Naive thymus-derived CD4-positive, alpha-beta T cell (primary cell): ENCODE measurements around the gene DLL4. TPM values are rescaled to one million over a fixed set of nuclear protein-coding genes. Genes with fewer than 3 reads are reported as not detected.

Experiments used
- ATAC-seq: fragments of 150-1000 bp; cut with Tn5 transposase; 2 replicates; pipeline ENCODE4 v1.10.0; 2021; ENCODE audit warnings: mild to moderate bottlenecking, moderate library complexity
- CTCF ChIA-PET: fragments of 350-600 bp; sonication (Branson Sonifier 250); formaldehyde crosslinking; loops from one replicate; lab custom pipeline; 2021; ENCODE audit warnings: antibody characterized with exemption; lab: Charles Lee
- POLR2A ChIA-PET: fragments of 350-600 bp; sonication (Branson Sonifier 250); formaldehyde crosslinking; loops from one replicate; lab custom pipeline; 2021; ENCODE audit warnings: antibody characterized with exemption, inconsistent platforms; lab: Charles Lee
- DNase-seq, 9 donors: peaks; one replicate each; pipeline versions ENCODE4 v3.0.0 to v3.0.0-alpha.2; 2020 to 2022; ENCODE audit warnings: mixed read lengths in 1 of 9
- H3K27ac ChIP-seq: one replicate; pipeline ENCODE4 v1.7.0; 2013; ENCODE audit warnings: mild to moderate bottlenecking, low read depth, low read length, moderate library complexity
- H3K27me3 ChIP-seq, 2 donors: one replicate each; pipeline ENCODE4 v1.7.0; 2013; ENCODE audit warnings: low read length in 2 of 2, mild to moderate bottlenecking in 2 of 2, moderate library complexity in 2 of 2; ENCODE audit not compliant: control insufficient read depth in 2 of 2, insufficient read depth in 2 of 2
- H3K36me3 ChIP-seq, 3 experiments: 1 replicate in 2 of 3; 2 replicates in 1 of 3; pipeline ENCODE4 v1.7.0; 2013; ENCODE audit warnings: low read length in 3 of 3, mild to moderate bottlenecking in 3 of 3, moderate library complexity in 1 of 3; ENCODE audit not compliant: insufficient read depth in 3 of 3, control insufficient read depth in 2 of 3
- H3K4me1 ChIP-seq, 2 donors: one replicate each; pipeline ENCODE4 v1.7.0; 2013; ENCODE audit warnings: low read length in 2 of 2, mild to moderate bottlenecking in 2 of 2, moderate library complexity in 1 of 2; ENCODE audit not compliant: control insufficient read depth in 2 of 2, insufficient read depth in 2 of 2
- H3K4me3 ChIP-seq: 2 replicates; pipeline ENCODE4 v1.7.0; 2013; ENCODE audit warnings: mild to moderate bottlenecking, low read length
- H3K9me3 ChIP-seq, 3 experiments: 1 replicate in 2 of 3; 2 replicates in 1 of 3; pipeline ENCODE4 v1.7.0; 2013; ENCODE audit warnings: low read length in 3 of 3; ENCODE audit not compliant: control insufficient read depth in 2 of 3
- H3K27ac Mint-ChIP-seq, 9 donors: one replicate each; pipeline ENCODE4 v1.8.0; 2020 to 2022; ENCODE audit warnings: mixed read lengths in 9 of 9, mild to moderate bottlenecking in 8 of 9, moderate library complexity in 5 of 9, inconsistent platforms in 2 of 9
- H3K27me3 Mint-ChIP-seq, 5 donors: one replicate each; pipeline ENCODE4 v1.8.0; 2021 to 2022; ENCODE audit warnings: mixed read lengths in 5 of 5, mild to moderate bottlenecking in 1 of 5
- H3K36me3 Mint-ChIP-seq, 5 donors: one replicate each; pipeline ENCODE4 v1.8.0; 2020 to 2022; ENCODE audit warnings: mixed read lengths in 5 of 5, mild to moderate bottlenecking in 3 of 5, inconsistent platforms in 1 of 5
- H3K4me1 Mint-ChIP-seq, 7 donors: one replicate each; pipeline ENCODE4 v1.8.0; 2020 to 2022; ENCODE audit warnings: mixed read lengths in 7 of 7, mild to moderate bottlenecking in 3 of 7, inconsistent platforms in 1 of 7
- H3K4me3 Mint-ChIP-seq, 10 donors: one replicate each; pipeline ENCODE4 v1.8.0; 2020 to 2022; ENCODE audit warnings: mild to moderate bottlenecking in 10 of 10, mixed read lengths in 10 of 10, moderate library complexity in 6 of 10, inconsistent platforms in 2 of 10
- H3K9me3 Mint-ChIP-seq, 11 donors: one replicate each; pipeline ENCODE4 v1.8.0; 2020 to 2022; ENCODE audit warnings: mixed read lengths in 11 of 11, mild to moderate bottlenecking in 4 of 11, inconsistent platforms in 1 of 11, moderate library complexity in 1 of 11
- intact Hi-C, 2 donors: fragments of 100-400 bp; cut with micrococcal nuclease; formaldehyde crosslinking; loops; one replicate each; pipeline ENCODE4 v1.15.1; 2023
- polyA plus RNA-seq, 2 donors: library from polyadenylated mRNA; unstranded; fragments of 300-500 nt; fragmentation: Illumina TruSeq; gene quantifications; one replicate each; pipeline ENCODE4 v1.2.3, GENCODE V29; 2021
- total RNA-seq, 6 experiments: library from RNA in 5 of 6; stranded (reverse) in 5 of 6; gene quantifications; 1 replicate in 5 of 6; 2 replicates in 1 of 6; pipeline ENCODE4 v1.2.3 and lab custom pipeline; 2021 to 2026

The DLL4 gene
- total and polyA plus RNA-seq, 7 experiments from 2014 or later: not detected

DNA sequence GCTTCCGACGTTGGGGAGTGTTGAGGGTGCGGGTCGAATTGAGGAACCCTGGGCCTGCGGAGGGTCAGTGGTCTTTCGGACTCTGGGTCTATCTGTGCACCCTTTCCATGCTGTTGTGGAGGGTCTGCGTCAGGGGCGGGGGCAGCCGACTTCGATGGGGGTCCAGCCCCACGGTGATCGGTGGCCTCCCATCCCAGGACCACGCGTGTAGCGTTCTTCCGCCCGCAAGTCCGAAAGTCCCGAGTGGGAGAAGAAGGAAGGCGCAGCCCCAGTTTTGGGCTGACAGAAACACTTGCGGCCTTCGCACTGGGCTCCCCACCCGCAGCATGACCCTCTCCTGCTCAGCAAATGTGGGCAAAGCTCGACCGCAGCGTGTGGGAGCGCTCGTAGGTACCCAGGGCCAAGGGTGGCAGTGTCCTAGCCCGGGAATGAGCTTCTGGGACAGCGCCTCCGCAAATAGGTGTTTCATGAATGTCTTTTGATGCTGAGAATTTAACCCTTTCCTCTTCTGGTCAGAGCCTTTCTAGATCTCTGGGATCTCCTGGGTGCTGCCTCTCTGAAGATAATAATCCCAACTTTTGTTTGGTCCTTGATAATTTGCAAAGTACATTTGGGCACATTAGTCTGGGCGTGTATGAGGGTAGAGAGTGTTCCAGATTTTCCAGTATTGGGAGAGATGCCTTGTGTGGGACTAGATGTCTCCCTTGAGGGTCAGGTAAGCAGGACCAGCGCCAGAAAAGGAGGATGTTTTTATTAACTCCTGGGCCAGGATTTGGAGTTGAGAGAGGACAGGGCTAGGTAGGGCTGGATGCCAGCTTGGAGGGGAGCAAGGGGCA is 2.3 kb upstream of the DLL4 start:
- CTCF ChIA-PET: no interaction called here
- Histone ChIP-seq H3K27me3 (peaks cover 5 to 42% of the 10 kb centered on the region in 2 donors), H3K4me3 (no peak overlapping the region), H3K36me3 (no peaks in the 10 kb centered on the region), H3K27ac (no peak overlapping the region), H3K9me3 (no peaks in the 10 kb centered on the region), H3K4me1 (peaks cover 19 to 54% of the 10 kb centered on the region in 2 donors)
- H3K4me3 Mint-ChIP-seq: peak overlapping the region; percentile 47 to 96 (median 78)
- peaks cover 27 to 49% (median 43%) of the 10 kb centered on the region in 7 donors for H3K4me1 Mint-ChIP-seq
- DNase-seq (no peak), ATAC-seq (no peak)
- H3K27me3 Mint-ChIP-seq: peaks cover 41 to 76% (median 43%) of the 10 kb centered on the region in 5 donors
- H3K27ac Mint-ChIP-seq: no peak overlapping the region
- H3K9me3 Mint-ChIP-seq: peaks cover 0 to 2% (median 0%) of the 10 kb centered on the region in 11 donors
- intact Hi-C loops: no loop called here
- peaks cover 0 to 4% (median 0%) of the 10 kb centered on the region in 5 donors for H3K36me3 Mint-ChIP-seq
- POLR2A ChIA-PET: interaction anchor here (1.3 to 6.5 kb wide), 2 partner anchors 15 to 26 kb away, joined by 3 to 23 read pairs; partner anchors contain the start of gene CHAC1

DNA sequence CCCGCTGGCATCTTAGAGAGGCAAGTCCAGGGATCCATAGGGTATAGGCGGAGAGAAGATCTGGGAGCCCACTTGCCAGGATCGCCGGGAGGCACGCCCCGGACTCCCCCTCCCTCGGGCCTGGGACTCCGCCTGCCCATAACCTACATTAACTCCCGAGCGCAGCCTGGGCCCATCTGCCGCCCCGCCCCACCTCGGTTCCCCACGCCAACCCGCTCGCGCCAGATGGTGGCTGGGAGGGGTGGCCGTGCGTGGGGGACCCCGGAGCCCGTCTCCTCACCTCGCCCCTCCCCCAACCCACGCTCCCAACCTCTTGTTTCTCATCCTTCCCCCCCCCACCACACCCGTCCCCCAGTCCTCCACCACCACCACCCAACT is 1.7 kb upstream of the DLL4 start:
- no peak overlapping the region for H3K27ac ChIP-seq
- no peaks in the 10 kb centered on the region for H3K36me3 ChIP-seq
- H3K4me3 Mint-ChIP-seq: peak overlapping the region; percentile 47 to 96 (median 81)
- H3K27ac Mint-ChIP-seq: no peak overlapping the region
- ATAC-seq (no peak), DNase-seq (no peak)
- peaks cover 5 to 43% of the 10 kb centered on the region in 2 donors for H3K27me3 ChIP-seq
- POLR2A ChIA-PET: no interaction called here
- peaks cover 27 to 53% (median 46%) of the 10 kb centered on the region in 7 donors for H3K4me1 Mint-ChIP-seq
- peaks cover 0 to 4% (median 0%) of the 10 kb centered on the region in 5 donors for H3K36me3 Mint-ChIP-seq
- H3K4me1 ChIP-seq: peaks cover 19 to 54% of the 10 kb centered on the region in 2 donors
- no peaks in the 10 kb centered on the region for H3K9me3 ChIP-seq
- intact Hi-C loops: no loop called here
- peaks cover 0 to 2% (median 0%) of the 10 kb centered on the region in 11 donors for H3K9me3 Mint-ChIP-seq
- CTCF ChIA-PET: interaction anchor here (1.1 to 5.2 kb wide), 2 partner anchors 10 to 21 kb away, joined by 3 to 31 read pairs; no protein-coding TSS in a partner anchor
- no peak overlapping the region for H3K4me3 ChIP-seq
- H3K27me3 Mint-ChIP-seq: peaks cover 45 to 82% (median 49%) of the 10 kb centered on the region in 5 donors

DNA sequence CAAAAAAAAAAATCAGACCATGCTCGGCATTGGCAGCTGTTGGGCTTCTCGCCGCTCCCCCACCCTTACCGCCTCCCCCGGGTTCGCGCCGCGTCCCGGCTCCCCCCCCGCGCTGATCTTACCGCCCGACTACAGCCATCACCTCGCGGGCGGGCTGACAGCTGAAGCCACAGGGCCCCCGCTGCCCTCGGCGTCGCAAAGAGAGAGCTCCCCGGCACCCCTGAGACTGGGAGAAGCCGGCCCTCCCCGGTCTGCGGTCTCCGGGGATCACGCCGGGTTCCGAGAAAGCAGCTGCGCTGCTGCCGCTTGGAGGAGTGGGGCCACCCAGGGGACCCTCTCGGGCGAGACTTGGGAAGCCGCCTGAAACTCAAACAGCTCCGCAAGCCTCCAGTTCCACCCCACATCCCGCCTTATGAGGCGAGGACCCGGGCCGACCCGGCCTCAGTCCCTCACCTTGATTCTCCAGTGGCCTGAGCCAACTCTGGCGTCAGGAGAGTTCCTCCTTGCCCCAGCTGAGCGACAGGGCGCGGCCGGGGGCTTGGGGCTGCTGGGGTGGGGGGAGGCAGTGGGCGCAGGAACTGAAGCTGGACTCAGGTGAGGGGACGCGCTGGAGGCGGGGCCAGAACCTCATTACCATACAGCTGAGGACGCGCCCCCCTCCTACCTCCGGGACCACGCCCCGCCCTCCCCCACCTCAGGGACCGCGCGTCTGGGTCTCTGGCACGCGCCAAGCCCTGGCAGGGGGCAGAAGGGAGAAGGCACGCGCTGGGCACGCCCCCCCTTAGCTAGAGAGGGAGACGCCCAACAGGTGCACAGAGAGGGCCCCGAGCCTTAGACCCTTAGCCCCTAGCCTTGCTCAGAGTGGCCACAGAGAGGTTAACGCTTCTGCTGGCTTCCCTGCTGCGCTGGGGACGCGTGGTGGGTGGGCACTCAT is 1.0 kb upstream of the DLL4 start:
- H3K9me3 Mint-ChIP-seq: peaks cover 0 to 2% (median 0%) of the 10 kb centered on the region in 11 donors
- Histone ChIP-seq H3K4me1 (peaks cover 19 to 54% of the 10 kb centered on the region in 2 donors), H3K27me3 (peaks cover 5 to 43% of the 10 kb centered on the region in 2 donors), H3K27ac (no peak overlapping the region), H3K9me3 (no peaks in the 10 kb centered on the region), H3K36me3 (no peaks in the 10 kb centered on the region), H3K4me3 (peak overlapping the region; percentile 68)
- H3K27ac Mint-ChIP-seq: no peak overlapping the region
- peaks cover 0 to 4% (median 0%) of the 10 kb centered on the region in 5 donors for H3K36me3 Mint-ChIP-seq
- ChIA-PET POLR2A (interaction anchor here (1.3 kb wide), 1 partner anchor 21 kb away, joined by 4 read pairs; no protein-coding TSS in a partner anchor), CTCF (interaction anchor here (1.1 to 5.2 kb wide), 3 partner anchors 11 to 22 kb away, joined by 3 to 31 read pairs (median 6); no protein-coding TSS in a partner anchor)
- peaks cover 47 to 80% (median 51%) of the 10 kb centered on the region in 5 donors for H3K27me3 Mint-ChIP-seq
- H3K4me3 Mint-ChIP-seq: peak overlapping the region; percentile 79 to 96 (median 83)
- DNase-seq (no peak), ATAC-seq (no peak)
- peaks cover 27 to 53% (median 46%) of the 10 kb centered on the region in 7 donors for H3K4me1 Mint-ChIP-seq
- intact Hi-C loops: loop anchor here (1.0 to 2.0 kb wide), 2 partner anchors 23 to 25 kb away; partner anchors contain the start of gene CHAC1 (in 1 of the 2)

DNA sequence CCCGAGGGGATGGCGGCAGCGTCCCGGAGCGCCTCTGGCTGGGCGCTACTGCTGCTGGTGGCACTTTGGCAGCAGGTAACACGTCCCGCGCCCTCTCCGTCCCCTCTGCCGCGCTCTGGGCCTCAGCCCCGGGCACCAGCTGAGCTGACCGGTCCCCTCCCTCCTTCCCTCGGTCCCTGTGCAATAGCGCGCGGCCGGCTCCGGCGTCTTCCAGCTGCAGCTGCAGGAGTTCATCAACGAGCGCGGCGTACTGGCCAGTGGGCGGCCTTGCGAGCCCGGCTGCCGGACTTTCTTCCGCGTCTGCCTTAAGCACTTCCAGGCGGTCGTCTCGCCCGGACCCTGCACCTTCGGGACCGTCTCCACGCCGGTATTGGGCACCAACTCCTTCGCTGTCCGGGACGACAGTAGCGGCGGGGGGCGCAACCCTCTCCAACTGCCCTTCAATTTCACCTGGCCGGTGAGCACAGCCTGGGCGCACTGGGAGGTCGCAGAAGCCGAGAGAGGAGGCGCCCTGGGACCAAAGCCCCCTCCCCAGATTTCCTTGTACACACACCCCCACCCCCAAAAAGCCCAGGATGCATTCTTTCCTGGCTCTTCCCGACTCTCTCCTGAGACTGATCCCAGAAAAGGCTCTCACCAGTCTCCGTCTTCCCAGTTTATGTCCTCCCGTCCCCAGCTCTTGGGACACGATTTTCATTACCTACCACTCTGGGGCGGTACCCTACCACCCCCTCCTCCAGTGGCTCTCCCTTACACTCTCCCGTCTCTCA is 705 bp downstream of the DLL4 start:
- POLR2A ChIA-PET: interaction anchor here (0.9 kb wide), 1 partner anchor 13 kb away, joined by 3 read pairs; no protein-coding TSS in a partner anchor
- CTCF ChIA-PET: interaction anchor here (0.5 to 5.2 kb wide), 4 partner anchors 9 to 360 kb away, joined by 3 to 31 read pairs (median 12); no protein-coding TSS in a partner anchor
- no peak for ATAC-seq

GRCh38 chr15:40930430-40931299 is 1.5 kb downstream of the DLL4 start:
- CTCF ChIA-PET: interaction anchor here (0.6 to 5.2 kb wide), 3 partner anchors 11 to 360 kb away, joined by 3 to 31 read pairs (median 21); no protein-coding TSS in a partner anchor
- H3K9me3 Mint-ChIP-seq: peaks cover 0 to 2% (median 0%) of the 10 kb centered on the region in 11 donors
- peak overlapping the region; percentile 13 for H3K4me3 ChIP-seq
- peak overlapping the region; percentile 68 to 96 (median 83) for H3K4me3 Mint-ChIP-seq
- peaks cover 46 to 65% (median 51%) of the 10 kb centered on the region in 5 donors for H3K27me3 Mint-ChIP-seq
- H3K36me3 ChIP-seq: no peaks in the 10 kb centered on the region
- no peaks in the 10 kb centered on the region for H3K9me3 ChIP-seq
- DNase-seq (peak in 4 of 9 donors; percentile 33 to 56 (median 40)), ATAC-seq (peak; percentile 48)
- POLR2A ChIA-PET: interaction anchor here (0.5 to 1.0 kb wide), 3 partner anchors 11 to 133 kb away, joined by 3 read pairs; no protein-coding TSS in a partner anchor
- H3K4me1 Mint-ChIP-seq: peaks cover 27 to 50% (median 45%) of the 10 kb centered on the region in 7 donors
- H3K27ac ChIP-seq: no peak overlapping the region
- H3K27me3 ChIP-seq: peaks cover 5 to 43% of the 10 kb centered on the region in 2 donors
- H3K4me1 ChIP-seq: peaks cover 19 to 52% of the 10 kb centered on the region in 2 donors
- H3K36me3 Mint-ChIP-seq: peaks cover 0 to 4% (median 0%) of the 10 kb centered on the region in 5 donors
- H3K27ac Mint-ChIP-seq: peak overlapping the region in 4 of 9 donors; percentile 28 to 78 (median 44)
- intact Hi-C loops: loop anchor here in 1 of 2 donors (1.0 kb wide), 1 partner anchor 23 kb away; the partner anchor contains the start of gene CHAC1

More for the DNA sequence above, 705 bp downstream of the DLL4 start:
- H3K27ac Mint-ChIP-seq: peak overlapping the region in 2 of 9 donors; percentile 32 to 55
- H3K4me3 ChIP-seq: peak overlapping the region; percentile 68
- H3K36me3 Mint-ChIP-seq: peaks cover 0 to 4% (median 0%) of the 10 kb centered on the region in 5 donors
- no peak overlapping the region for H3K27ac ChIP-seq
- H3K27me3 ChIP-seq: peaks cover 5 to 43% of the 10 kb centered on the region in 2 donors
- H3K9me3 ChIP-seq: no peaks in the 10 kb centered on the region
- H3K4me1 ChIP-seq: peaks cover 19 to 54% of the 10 kb centered on the region in 2 donors
- no peak for DNase-seq
- peaks cover 52 to 73% (median 56%) of the 10 kb centered on the region in 5 donors for H3K27me3 Mint-ChIP-seq
- H3K9me3 Mint-ChIP-seq: peaks cover 0 to 2% (median 0%) of the 10 kb centered on the region in 11 donors
- peaks cover 27 to 53% (median 49%) of the 10 kb centered on the region in 7 donors for H3K4me1 Mint-ChIP-seq
- H3K4me3 Mint-ChIP-seq: peak overlapping the region; percentile 78 to 96 (median 83)
- no peaks in the 10 kb centered on the region for H3K36me3 ChIP-seq
- intact Hi-C loops: loop anchor here (1.0 to 2.0 kb wide), 3 partner anchors 12 to 25 kb away; partner anchors contain the start of gene CHAC1 (in 1 of the 2)
